Measurements from ENCODE around the gene ATP2B2.

DNA sequence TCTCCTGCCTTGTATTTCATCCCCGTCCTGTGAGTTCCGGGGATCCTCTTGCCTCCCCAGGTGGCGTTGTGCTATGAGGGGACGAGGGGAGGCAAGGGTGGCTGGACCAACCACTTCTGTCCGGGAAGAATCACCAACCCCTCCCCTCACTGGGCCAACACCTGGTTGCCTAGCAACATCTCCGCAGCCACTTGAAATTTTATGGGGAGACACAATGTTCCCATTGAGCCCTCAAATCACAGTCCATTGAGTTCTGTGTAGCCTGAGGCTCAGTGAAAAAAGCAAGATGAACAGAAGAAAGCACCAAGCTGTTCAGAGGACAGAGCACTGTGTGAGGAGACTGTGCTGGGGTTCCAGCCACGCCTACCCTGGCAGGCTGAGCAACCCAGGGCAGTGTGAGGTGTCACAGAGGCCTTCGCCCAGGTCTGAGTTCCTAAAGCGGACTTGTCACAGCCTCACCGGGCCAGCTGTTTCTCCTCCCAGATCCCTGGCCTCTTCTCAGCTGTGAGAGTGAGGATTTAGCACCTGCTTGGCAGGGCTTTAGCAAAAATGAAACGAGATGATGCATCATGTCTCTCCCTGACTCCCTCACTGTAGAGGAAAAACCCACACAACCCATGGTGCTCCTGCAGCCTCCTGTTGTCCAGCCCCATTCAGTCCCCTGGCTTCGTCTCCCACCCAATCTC is 76.8 kb downstream of the ATP2B2 start:
- TF ChIP-seq, protein P1, sequence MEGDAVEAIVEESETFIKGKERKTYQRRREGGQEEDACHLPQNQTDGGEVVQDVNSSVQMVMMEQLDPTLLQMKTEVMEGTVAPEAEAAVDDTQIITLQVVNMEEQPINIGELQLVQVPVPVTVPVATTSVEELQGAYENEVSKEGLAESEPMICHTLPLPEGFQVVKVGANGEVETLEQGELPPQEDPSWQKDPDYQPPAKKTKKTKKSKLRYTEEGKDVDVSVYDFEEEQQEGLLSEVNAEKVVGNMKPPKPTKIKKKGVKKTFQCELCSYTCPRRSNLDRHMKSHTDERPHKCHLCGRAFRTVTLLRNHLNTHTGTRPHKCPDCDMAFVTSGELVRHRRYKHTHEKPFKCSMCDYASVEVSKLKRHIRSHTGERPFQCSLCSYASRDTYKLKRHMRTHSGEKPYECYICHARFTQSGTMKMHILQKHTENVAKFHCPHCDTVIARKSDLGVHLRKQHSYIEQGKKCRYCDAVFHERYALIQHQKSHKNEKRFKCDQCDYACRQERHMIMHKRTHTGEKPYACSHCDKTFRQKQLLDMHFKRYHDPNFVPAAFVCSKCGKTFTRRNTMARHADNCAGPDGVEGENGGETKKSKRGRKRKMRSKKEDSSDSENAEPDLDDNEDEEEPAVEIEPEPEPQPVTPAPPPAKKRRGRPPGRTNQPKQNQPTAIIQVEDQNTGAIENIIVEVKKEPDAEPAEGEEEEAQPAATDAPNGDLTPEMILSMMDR (IDR thresholded peaks at IDR 0.05; ENCODE audit: borderline replicate concordance, extremely low read depth, low read length, poor library complexity, severe bottlenecking): no peak
- no peak for TF ChIP-seq EZH2 (IDR thresholded peaks at IDR 0.05; ENCODE audit: borderline replicate concordance, low read depth, low read length, severe bottlenecking)
